ENCODE results near the gene HMGN5.

Gene HMGN5

DNA sequence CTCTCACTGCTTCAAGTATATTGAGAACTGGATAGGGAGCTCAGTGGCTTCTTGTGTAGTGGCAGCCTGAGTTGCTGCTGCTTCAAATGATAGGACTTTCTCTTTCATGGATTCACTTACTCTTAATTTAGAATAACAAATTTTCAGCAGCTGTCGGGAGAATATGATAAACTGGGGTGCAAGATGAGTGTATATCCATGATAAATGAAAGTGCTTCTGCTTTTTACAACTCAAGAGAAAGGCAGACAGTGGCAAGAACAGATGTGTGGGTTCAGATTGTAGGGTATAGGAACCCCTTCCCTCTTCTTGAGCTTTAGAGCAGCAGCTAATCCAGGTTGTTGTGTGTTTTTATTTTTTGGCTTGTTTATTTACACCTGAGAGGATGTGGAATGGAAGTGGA is 1.2 kb upstream of the HMGN5 start:
- DNase-seq (ENCODE audit: low read depth), result no peak
- TF ChIP-seq, protein P1, sequence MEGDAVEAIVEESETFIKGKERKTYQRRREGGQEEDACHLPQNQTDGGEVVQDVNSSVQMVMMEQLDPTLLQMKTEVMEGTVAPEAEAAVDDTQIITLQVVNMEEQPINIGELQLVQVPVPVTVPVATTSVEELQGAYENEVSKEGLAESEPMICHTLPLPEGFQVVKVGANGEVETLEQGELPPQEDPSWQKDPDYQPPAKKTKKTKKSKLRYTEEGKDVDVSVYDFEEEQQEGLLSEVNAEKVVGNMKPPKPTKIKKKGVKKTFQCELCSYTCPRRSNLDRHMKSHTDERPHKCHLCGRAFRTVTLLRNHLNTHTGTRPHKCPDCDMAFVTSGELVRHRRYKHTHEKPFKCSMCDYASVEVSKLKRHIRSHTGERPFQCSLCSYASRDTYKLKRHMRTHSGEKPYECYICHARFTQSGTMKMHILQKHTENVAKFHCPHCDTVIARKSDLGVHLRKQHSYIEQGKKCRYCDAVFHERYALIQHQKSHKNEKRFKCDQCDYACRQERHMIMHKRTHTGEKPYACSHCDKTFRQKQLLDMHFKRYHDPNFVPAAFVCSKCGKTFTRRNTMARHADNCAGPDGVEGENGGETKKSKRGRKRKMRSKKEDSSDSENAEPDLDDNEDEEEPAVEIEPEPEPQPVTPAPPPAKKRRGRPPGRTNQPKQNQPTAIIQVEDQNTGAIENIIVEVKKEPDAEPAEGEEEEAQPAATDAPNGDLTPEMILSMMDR (IDR thresholded peaks at IDR 0.05; ENCODE audit: low read length, missing control alignments), result no peak
- peak overlapping the region; percentile 81 for H3K4me3 ChIP-seq (replicated peaks; ENCODE audit: low read depth, low read length)

DNA sequence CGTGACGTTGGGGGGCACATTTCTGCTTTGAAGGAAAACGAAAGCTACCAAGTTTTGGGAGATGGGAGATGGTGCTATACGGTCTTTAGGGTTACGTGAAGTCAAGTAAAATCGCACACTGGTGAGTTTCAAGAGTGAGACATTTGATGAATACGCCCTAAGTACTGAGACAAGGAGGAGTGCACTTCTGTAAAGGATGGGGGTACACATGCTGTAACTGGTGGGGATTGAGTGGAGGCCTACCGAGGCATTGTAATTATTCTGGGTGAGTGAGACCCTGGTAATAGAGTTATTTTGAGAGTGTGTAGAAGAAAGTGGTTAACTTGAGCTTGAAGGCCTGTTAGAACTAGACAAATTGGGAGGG is 725 bp upstream of the HMGN5 start:
- TF ChIP-seq, protein P1 (IDR thresholded peaks at IDR 0.05; ENCODE audit: low read length, missing control alignments), result no peak
- DNase-seq (ENCODE audit: low read depth), result peak; percentile 8
- H3K4me3 ChIP-seq (replicated peaks; ENCODE audit: low read depth, low read length), result peak overlapping the region; percentile 81

DNA sequence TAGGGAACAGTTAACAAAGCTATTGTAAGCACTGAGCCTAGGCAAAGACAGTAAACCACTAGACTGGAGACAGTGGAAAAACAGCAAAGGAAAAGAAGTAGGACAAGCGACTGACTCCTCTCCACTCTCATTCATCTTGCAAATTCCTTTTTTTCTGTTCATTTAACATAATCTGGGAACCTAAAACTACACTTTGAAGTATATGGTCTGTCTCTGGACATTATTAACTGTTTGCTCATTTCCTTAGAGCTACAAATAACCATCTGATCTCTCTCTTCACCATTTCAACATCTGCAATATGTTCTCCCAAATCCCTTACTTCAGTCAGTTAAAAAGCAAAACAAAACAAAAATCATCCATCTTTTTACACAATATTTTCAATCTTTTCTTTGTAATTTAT is 642 bp downstream of the HMGN5 start:
- H3K4me3 ChIP-seq (replicated peaks; ENCODE audit: low read depth, low read length), result peak overlapping the region; percentile 81
- peak; percentile 21 for DNase-seq (ENCODE audit: low read depth)
- TF ChIP-seq, protein P1 (IDR thresholded peaks at IDR 0.05; ENCODE audit: low read length, missing control alignments), result no peak

DNA sequence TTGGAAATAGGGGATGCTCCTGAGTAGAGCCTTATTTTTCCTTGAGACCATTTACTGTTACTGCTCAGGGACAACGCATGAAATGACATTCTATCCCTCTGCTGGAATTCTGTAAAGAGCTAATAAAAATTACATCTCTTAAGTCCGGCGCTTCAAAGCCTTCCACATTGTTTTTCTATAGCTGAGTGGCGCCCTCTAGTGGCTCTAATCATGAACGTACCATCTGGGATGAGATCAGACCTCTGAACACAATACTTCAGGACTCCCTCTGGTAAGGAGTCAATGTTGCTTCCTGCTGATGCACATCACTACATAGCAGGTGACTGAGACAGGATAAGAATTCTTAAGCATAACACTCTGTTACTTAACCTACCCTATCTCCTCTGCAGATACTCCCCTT is 6.0 kb downstream of the HMGN5 start:
- H3K4me3 ChIP-seq (replicated peaks; ENCODE audit: low read depth, low read length), result no peak overlapping the region
- DNase-seq (ENCODE audit: low read depth), result peak; percentile 71
- TF ChIP-seq, protein P1 (IDR thresholded peaks at IDR 0.05; ENCODE audit: low read length, missing control alignments), result peak; percentile 55

DNA sequence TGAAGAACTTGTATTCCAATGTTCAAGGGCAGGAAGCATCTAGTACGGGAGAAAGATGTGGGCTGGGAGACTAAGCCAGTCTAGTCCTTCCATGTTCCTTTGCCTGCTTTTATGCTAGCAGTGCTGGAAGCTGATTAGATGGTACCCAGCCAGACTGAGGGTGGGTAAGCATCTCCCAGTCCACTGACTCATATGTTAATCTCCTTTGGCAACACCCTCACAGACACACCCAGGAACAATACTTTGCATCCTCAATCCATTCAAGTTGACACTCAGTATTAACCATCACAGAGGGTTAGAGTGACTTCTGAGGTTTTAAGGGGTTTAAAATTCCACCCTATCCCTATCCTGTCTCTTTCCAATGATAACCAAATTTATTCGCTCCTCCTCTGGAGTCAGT is 6.5 kb downstream of the HMGN5 start:
- DNase-seq (ENCODE audit: low read depth), result no peak
- no peak overlapping the region for H3K4me3 ChIP-seq (replicated peaks; ENCODE audit: low read depth, low read length)
- TF ChIP-seq, protein P1 (IDR thresholded peaks at IDR 0.05; ENCODE audit: low read length, missing control alignments), result no peak

DNA sequence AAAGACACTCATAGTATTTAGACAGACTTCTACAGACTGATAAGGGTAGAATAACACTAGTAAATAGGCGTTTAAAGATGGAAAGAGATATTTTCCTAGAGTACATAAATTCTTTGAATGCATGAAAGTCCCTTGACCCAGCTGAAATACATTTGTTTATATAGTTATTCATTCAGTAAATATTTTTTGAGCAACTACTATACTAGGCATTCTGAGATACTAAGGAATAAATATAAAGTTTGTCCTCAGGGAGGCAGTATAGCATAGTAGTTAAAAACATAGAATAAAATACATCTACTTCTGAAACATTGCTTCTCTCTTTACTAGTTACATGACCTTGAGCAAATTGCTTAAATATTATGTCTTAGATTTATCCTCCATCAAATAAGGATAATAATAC is 27.4 kb downstream of the HMGN5 start:
- no peak overlapping the region for H3K4me3 ChIP-seq (replicated peaks; ENCODE audit: low read depth, low read length)
- peak; percentile 47 for DNase-seq (ENCODE audit: low read depth)
- TF ChIP-seq, protein P1 (IDR thresholded peaks at IDR 0.05; ENCODE audit: low read length, missing control alignments), result peak; percentile 18

DNA sequence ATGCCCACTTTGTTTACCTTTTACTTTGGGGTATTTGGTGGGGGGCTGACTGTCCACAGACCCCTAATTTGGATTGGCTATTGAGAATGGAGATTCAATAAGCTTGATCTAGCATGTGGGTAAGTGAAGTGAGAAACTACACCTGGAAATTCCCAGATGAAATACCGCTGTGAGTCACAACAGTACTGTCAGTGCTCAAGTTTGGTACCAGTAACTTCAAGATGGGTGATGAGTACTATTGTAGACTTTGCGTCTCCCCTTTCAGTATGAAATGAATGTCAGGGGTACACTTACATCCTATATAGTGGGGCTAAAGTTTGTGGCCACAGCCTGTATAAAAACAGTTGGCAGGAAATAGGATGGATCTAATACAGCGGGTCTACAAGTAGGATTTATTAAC is 33.3 kb downstream of the HMGN5 start:
- no peak overlapping the region for H3K4me3 ChIP-seq (replicated peaks; ENCODE audit: low read depth, low read length)
- TF ChIP-seq, protein P1 (IDR thresholded peaks at IDR 0.05; ENCODE audit: low read length, missing control alignments), result no peak
- no peak for DNase-seq (ENCODE audit: low read depth)

Measured in fibroblast of pulmonary artery (primary cell).